Activated CD4-positive, alpha-beta T cell treated with anti-CD3 and anti-CD28 coated beads for 24 hours (primary cell): Measurements from ENCODE around the gene AKR1B15.
A peak's percentile ranks its signal among the peaks of the same experiment; 100 is the strongest.
"Not testable (repeated sequence)": the region's sequence is repeated elsewhere in the genome, so short reads cannot be mapped to it uniquely, and the experiment has no call there.

ENCODE experiments used
- DNase-seq, 2 donors: peaks; one replicate each; pipeline ENCODE4 v3.0.0-alpha.2; 2020; ENCODE audit warnings: low read depth in 2 of 2

The AKR1B15 gene

GRCh38 chr7:134548877-134549276, at the start of gene AKR1B15:
TSS of gene AKR1B15 (plus strand) at chr7:134549110. CDS start at chr7:134564620, 15,510 bp downstream.
- DNase-seq, result peak in 1 of 2 donors; percentile 2

- DNase-seq, result no peak
Measured at GRCh38 chr7:134500406-134500805, 48.5 kb upstream of the AKR1B15 start.

DNA sequence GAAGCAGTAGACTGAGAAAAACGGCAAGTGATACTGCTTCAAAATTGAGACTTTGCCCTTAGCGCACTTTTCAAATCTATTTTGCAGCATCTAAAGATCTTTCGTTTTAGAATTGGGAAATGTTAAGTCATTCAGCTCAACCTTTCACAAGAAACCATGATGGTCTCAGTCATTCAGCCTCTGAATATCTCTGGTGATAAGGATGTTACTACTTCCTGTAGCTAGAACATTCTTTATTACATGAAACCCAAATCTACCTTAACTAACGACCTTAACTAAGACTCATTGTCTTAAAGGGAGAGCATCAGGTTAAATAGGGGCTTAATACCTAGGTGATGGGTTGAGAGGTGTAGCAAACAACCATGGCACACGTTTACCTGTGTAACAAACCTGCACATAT, 47.9 kb upstream of the AKR1B15 start:
- DNase-seq, result no peak

DNA sequence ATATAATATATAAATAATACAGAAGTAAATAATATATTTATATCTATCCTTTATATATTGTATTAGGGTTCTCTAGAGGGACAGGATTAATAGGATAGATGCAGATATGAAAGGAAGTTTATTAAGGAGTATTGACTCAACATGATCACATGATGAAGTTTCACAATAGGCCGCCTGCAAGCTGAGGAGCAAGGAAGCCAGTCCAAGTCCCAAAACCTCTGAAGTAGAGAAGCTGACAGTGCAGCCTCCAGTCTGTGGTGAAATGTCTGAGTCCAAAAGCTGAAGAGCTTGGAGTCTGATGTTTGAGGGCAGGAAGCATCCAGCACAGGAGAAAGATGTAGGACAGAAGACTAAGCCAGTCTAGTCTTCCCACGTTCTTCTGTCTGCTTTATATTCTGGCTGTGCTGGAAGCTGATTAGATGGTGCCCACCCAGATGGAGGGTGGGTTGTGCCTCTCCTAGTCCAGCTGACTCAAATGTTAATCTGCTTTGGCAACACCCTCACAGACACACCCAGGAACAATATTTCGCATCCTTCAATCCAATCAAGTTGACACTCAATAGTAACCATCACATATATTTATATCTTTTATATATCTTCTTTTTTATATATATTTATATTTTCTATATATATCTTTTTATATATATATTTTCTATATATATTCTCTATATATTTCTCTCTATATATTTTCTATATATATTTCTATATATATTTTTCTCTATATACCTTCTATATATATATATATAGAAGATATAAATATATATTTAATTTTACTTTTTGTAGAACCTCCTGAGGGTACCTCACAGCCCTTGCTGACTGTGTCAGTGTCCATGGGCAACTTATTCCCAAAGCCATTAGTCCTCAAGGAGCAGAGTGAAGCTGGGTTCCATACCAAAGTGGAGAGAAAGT, 46.2 kb upstream of the AKR1B15 start:
- no peak for DNase-seq

- no peak for DNase-seq
Measured at GRCh38 chr7:134504660-134505164, 44.2 kb upstream of the AKR1B15 start.

DNA sequence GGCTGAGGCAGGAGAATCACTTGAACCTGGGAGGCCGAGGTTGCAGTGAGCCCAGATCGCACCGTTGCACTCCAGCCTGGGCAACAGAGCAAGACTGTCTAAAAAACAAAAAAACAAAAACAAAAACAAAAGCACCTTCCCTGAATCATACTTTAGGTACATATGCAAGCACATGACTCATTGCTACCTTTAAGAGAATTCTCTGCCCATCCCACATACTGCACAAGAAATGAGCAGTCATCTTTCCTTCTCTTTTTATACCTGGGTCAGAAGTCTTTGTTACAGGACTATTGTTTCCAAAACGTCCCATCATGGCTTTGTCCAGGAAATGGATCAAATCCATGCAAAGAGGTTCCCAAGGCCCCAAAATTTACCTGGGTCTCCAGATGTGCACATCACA, 43.1 kb upstream of the AKR1B15 start:
- DNase-seq, result no peak

DNA sequence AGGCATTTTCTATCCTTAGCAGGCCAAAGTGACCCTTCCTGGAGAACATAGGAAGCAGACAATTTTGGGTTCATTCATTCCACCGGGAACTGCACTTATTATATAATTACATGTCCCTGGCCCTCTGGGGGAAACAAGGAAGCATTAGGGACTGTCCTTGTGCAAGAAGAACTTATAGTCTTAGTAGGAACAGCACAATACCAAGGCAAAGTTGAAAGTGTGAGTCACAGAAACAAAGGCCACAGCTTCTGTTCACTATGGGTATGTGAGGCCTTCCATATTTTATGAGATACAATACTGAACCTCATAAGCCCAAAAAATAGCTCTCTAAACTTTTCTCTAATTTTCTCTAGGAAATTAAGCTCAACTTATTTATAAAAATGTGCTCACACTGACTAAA, 39.9 kb upstream of the AKR1B15 start:
- DNase-seq, result no peak

- no peak for DNase-seq
Measured at GRCh38 chr7:134510646-134511045, 38.3 kb upstream of the AKR1B15 start.

DNA sequence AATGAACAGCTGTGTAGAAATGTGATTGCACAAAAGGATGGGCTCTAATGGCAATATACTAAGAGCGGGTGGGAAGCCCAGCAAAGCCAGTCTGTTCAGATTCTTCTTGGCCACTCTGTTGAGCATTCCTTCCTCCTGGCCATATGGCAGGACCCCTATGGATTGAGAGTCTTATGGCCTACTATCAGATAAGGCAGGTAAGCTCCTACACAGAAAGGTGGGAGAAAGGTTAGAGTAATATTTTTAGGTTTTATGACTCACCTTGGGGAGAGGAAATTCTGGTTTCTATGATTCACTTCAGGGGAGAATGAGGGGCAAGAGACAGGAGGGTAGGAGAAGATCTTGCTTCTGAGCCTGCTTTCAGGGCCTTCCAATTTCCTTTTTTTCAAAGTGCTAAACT, 36.6 kb upstream of the AKR1B15 start:
- no peak for DNase-seq

DNA sequence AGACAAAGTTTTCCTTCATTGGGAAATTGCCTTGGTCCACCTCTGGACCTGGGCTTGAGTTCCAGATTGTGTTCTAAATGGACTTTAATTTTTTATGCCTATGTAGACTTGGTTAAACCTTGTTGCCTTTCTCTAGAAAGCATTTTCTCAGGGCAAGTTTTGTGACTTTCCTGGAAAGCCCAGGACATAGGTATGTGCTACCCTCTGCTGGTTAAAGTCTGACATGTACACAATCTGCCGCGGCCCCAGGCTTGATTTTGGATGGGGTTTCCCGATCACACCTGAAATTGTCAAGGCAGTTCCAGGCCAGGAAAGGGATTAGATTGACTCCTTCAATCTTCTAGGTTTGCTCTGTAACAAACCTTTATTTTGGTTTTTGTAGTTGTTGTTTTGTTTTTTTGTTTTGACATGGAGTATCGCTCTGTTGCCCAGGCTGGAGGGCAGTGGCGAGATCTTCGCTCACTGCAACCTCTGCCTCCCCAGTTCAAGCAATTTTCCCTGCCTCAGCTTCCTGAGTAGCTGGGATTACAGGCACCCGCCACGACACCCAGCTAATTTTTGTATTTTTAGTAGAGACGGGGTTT, 35.6 kb upstream of the AKR1B15 start:
- peak in 1 of 2 donors; percentile 7 for DNase-seq

GRCh38 chr7:134514106-134514505, 34.8 kb upstream of the AKR1B15 start:
- DNase-seq, result no peak

GRCh38 chr7:134514663-134515062, 34.2 kb upstream of the AKR1B15 start:
- DNase-seq, result peak in 1 of 2 donors; percentile 20

DNA sequence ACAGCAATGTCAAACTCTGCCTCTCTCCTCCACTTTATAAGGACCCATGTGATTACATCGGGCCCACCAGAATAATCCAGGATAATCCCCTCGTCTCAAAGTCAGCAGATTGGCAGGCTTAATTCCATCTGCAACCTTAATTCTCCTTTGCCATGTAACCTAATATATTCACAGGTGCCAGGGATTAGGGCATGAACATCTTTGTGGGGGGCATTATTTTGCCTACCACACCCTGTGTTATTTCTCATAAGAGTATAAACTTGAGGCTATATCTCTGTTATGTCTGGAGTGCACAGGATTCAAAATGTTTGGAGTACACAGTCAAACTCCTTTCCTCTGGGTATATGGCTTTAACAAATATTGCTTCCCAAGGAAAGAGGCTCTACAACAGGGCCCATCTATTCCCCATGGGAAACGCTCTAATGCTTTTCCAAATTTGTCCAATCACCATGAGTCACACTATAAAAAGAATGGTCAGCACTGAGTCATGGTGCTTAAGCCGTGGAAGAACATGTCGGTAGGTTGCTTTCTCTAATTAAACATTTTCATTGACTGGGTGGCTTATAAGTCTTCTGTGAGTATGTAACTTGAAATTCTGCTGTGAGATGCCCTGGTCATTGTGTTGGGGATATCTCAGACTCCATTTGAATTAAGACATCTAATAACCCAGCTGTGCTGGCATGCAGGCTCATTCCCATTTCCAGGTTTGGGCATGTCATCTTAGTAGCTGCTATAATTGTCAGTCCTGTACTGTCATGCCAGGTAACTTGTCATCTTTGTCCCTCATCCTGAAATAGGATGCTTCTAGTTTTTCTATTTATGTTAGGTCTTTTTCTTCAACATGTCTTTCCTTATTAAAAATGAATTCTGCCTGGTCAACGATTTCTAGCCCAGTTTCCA, 33.1 kb upstream of the AKR1B15 start:
- no peak for DNase-seq

- DNase-seq, result no peak
Measured at GRCh38 chr7:134520130-134520529, 28.8 kb upstream of the AKR1B15 start.

DNA sequence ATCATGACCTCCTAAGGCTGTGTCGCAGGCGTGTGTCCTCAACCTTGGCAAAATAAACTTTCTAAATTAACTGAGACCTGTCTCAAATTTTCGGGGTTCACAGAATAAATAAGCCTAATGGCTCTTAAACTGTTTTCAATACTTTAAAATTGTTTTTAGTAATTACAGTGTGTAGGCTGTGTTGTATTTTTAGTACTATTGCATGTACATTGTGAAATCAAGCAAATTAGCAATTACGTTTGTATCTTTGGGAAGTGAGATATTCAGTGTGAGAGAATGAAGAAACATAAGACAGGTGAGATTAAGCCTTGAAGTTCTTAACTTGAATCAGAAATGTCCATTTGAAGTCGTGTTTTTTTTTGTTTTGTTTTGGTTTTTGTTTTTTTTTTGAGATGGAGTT, 26.3 kb upstream of the AKR1B15 start:
- no peak for DNase-seq

DNA sequence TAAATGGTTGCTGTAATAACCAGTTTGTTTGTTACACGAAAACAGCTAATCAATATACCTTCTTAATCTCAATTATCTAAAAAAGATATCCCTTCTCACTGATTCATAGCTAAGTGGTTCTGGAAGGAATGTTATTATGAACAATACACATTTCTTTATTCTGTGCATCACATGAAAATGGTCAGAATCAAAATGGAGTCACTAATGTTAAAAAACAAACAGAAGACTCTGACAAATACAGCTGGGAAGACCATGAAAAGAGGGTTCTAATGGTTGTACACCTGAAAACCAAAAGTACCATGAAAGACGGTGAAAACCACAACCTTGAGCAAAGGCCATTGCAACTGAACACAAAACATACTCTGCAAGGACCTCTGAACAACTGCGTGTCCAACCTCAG, 23.5 kb upstream of the AKR1B15 start:
- DNase-seq, result not testable (repeated sequence)

DNA sequence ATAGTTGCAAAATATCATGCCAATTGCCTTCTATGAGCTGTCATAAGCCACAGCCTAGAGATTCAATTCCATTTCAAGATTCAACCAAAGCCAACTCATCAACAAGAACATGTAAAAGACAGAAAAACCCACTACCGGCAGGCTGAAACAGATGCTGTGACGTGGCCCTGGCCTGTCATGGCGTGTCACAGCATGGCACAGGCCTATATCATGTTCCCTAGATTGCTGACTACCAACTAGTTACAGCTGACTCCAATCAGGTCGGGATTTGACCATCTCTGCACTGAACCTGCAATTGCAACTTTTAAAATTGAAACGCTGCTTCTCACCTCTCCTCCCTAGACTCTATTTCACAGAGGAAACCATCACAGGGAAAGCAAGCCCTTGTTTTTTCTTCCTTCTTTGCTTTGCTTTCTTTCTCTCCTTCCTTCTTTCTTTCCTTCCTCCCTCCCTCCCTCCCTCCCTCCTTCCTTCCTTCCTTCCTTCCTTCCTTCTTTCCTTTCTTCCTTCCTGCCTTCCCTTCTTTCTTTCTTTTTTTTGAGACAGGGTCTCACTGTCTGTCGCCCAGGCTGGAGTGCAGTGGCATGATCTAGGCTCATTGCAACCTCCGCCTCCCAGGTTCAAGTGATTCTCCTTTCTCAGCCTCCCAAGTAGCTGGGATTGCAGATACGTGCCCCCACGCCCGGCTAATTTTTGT, 22.2 kb upstream of the AKR1B15 start:
- DNase-seq, result not testable (repeated sequence)

DNA sequence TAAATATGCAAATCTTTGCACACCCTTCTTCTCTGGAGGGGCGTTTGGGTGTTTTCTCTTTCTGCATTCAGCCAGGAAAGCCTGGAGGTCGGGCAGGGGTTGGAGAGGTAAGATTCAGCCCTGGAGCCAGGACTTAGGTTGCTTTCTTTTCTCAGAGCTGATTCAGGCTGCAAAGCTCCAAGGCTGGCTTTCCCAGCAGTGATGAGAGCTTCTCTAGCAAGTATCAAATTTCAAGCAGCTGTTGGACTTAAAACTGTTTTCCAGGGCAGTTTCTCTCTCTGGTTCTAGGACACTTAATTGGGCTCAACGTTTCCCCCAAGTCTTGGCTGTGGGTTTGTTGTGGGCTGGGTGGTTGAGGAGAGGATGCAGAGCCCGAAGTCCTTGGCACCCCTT, 20.9 kb upstream of the AKR1B15 start:
- no peak for DNase-seq

- DNase-seq, result no peak
Measured at GRCh38 chr7:134528749-134529148, 20.2 kb upstream of the AKR1B15 start.

GRCh38 chr7:134530460-134530859, 18.4 kb upstream of the AKR1B15 start:
- DNase-seq, result no peak

GRCh38 chr7:134532180-134532953, 16.5 kb upstream of the AKR1B15 start:
- DNase-seq, result no peak
